Chondrocyte (in vitro differentiated cells): ENCODE results near the gene MCTP2. TPM values are rescaled to one million over a fixed set of nuclear protein-coding genes. Genes with fewer than 3 reads are reported as not detected.
A peak's percentile ranks its signal among the peaks of the same experiment; 100 is the strongest.

Experiments used
- DNase-seq: peaks from one replicate; pipeline ENCODE4 v3.0.0; 2021; ENCODE audit warnings: mixed read lengths, low spot score
- H3K27ac Mint-ChIP-seq: one replicate; pipeline ENCODE4 v1.8.0; 2021; ENCODE audit warnings: mild to moderate bottlenecking, moderate library complexity, mixed read lengths; ENCODE audit not compliant: unreplicated experiment
- H3K27me3 Mint-ChIP-seq: 2 replicates; pipeline ENCODE4 v1.8.0; 2021; ENCODE audit warnings: low read depth, mixed read lengths
- H3K36me3 Mint-ChIP-seq: 2 replicates; pipeline ENCODE4 v1.8.0; 2021; ENCODE audit warnings: low read depth, mixed read lengths
- H3K4me1 Mint-ChIP-seq: 2 replicates; pipeline ENCODE4 v1.8.0; 2021; ENCODE audit warnings: low read depth, mild to moderate bottlenecking, mixed read lengths
- H3K4me3 Mint-ChIP-seq: one replicate; pipeline ENCODE4 v1.8.0; 2021; ENCODE audit warnings: mild to moderate bottlenecking, moderate library complexity, mixed read lengths; ENCODE audit not compliant: unreplicated experiment
- H3K9me3 Mint-ChIP-seq: 2 replicates; pipeline ENCODE4 v1.8.0; 2021; ENCODE audit warnings: low read depth, mixed read lengths
- total RNA-seq: library from RNA; stranded (reverse); gene quantifications from 3 replicates; pipeline ENCODE4 v1.2.1, GENCODE V29; 2021
- TF ChIP-seq, protein P1 (sequence below): fragments of 200-600 bp; sonication (generic); IDR thresholded peaks from 2 replicates; pipeline ENCODE4 v1.5.0; 2021; ENCODE audit warnings: antibody characterized with exemption, mild to moderate bottlenecking, moderate library complexity

Gene MCTP2
- total RNA-seq, 1 donor from 2014 or later: 4.5 TPM

DNA sequence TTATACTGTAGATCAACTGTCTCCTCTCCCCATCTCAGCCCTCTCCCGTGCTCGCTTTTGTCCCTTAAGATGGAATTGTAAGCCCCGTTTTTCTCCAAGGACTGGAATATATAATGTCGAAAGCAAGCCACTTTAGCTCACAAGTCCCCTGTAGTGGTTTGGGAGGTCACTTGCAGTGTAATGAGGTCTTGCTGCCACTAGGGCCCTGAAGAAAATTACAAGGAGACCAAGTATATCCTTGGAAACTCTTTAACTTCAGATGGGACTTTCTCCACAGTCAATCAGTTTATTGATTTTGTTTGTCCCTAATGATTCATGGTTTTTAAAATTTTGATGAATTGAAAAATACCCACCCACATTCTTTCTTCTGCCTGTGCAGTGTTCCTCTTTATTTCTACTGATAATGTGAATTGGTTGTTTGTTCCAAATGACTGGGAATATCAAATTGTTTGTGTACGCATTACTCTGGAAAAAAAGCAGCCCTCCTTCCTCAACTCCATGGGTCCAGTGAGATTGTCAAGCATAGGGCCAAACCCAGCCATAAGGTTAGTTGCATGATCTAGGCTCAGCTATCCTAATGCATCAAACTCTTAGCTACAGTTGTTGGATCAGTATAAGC, 294.8 kb downstream of the MCTP2 start:
- Mint-ChIP-seq H3K27ac (no peak overlapping the region), H3K36me3 (no peaks in the 10 kb centered on the region), H3K4me1 (peaks cover 3% of the 10 kb centered on the region), H3K4me3 (no peak overlapping the region), H3K9me3 (no peaks in the 10 kb centered on the region), H3K27me3 (no peaks in the 10 kb centered on the region)
- DNase-seq: no peak
- TF ChIP-seq, protein P1, sequence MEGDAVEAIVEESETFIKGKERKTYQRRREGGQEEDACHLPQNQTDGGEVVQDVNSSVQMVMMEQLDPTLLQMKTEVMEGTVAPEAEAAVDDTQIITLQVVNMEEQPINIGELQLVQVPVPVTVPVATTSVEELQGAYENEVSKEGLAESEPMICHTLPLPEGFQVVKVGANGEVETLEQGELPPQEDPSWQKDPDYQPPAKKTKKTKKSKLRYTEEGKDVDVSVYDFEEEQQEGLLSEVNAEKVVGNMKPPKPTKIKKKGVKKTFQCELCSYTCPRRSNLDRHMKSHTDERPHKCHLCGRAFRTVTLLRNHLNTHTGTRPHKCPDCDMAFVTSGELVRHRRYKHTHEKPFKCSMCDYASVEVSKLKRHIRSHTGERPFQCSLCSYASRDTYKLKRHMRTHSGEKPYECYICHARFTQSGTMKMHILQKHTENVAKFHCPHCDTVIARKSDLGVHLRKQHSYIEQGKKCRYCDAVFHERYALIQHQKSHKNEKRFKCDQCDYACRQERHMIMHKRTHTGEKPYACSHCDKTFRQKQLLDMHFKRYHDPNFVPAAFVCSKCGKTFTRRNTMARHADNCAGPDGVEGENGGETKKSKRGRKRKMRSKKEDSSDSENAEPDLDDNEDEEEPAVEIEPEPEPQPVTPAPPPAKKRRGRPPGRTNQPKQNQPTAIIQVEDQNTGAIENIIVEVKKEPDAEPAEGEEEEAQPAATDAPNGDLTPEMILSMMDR: peak; percentile 60

DNA sequence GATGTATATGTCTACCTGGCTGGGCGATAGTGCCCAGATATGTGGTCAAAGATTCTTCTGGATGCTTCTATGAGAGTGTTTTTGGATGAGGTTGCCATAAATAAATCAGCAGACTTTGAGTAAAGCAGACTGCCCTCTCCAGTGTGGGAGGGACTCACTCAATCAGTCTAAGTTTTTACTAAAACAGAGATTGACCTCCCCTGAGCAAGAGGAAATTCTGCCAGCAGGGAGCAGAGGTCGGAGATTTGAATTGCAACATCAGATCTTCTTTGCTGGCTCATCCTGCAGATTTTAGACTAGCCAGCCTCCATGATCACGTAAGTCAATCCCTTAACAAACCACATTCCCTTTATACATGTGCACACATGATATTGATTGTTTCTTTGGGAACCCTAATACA, 300.9 kb downstream of the MCTP2 start:
- DNase-seq: no peak
- Mint-ChIP-seq H3K4me1 (peaks cover 3% of the 10 kb centered on the region), H3K4me3 (no peak overlapping the region), H3K27ac (no peak overlapping the region), H3K36me3 (no peaks in the 10 kb centered on the region), H3K27me3 (no peaks in the 10 kb centered on the region), H3K9me3 (no peaks in the 10 kb centered on the region)
- TF ChIP-seq, protein P1: no peak
